K562 (cell line): ENCODE results near the gene UBR1. TPM values are rescaled to one million over a fixed set of nuclear protein-coding genes. Genes with fewer than 3 reads are reported as not detected.
A peak's percentile ranks its signal among the peaks of the same experiment; 100 is the strongest.

Experiments used
- ATAC-seq: fragments of 200-7000 bp; cut with Tn5 transposase; 3 replicates; pipeline ENCODE4 v1.9.1; 2020; ENCODE audit warnings: moderate library complexity
- BruUV-seq: library from RNA; stranded (reverse); fragments of 400-500 nt; replicated peaks from 2 replicates; lab custom pipeline; 2021; lab: Mats Ljungman, UMichigan
- CTCF ChIA-PET: fragments of 300-600 bp; formaldehyde crosslinking; extraction: SDS; loops from one replicate; lab custom pipeline; 2021; ENCODE audit warnings: low intra/inter-chr PET ratio; lab: Yijun Ruan, JAX
- POLR2A ChIA-PET: fragments of 300-600, 350-650 bp; sonication (Branson Sonifier 250); formaldehyde crosslinking; extraction: SDS; loops from one replicate; lab custom pipeline; 2021; ENCODE audit warnings: antibody characterized with exemption, inconsistent platforms; lab: Yijun Ruan, JAX
- DNase-seq, 4 experiments: peaks; one replicate each; pipeline versions ENCODE4 v3.0.0 to v3.0.0-alpha.2; 2011 to 2018; ENCODE audit warnings: low spot score in 3 of 4, mixed read lengths in 3 of 4; ENCODE audit errors: extremely low read depth in 1 of 4
- FAIRE-seq: peaks from 2 replicates; lab custom pipeline; 2011; peaks lifted over from hg19 to GRCh38; lab: Jason Lieb, UNC
- H2AFZ ChIP-seq: 2 replicates; pipeline ENCODE4 v1.6.0; 2011; ENCODE audit warnings: low read depth, low read length, control low read depth, inconsistent platforms
- H3K27ac ChIP-seq: fragments of 200-600 bp; 3 replicates; pipeline ENCODE4 v1.8.0; 2011; ENCODE audit warnings: low read depth, mild to moderate bottlenecking, control low read depth, inconsistent platforms, low read length, moderate library complexity, mixed read lengths; ENCODE audit errors: extremely low read depth
- H3K27me3 ChIP-seq, 2 experiments: fragments of 300-600 bp in 1 of 2; 2 replicates in 1 of 2; 3 replicates in 1 of 2; pipeline versions ENCODE4 v1.6.0 to v1.8.0; 2011; ENCODE audit warnings: inconsistent platforms in 2 of 2, low read length in 2 of 2, mild to moderate bottlenecking in 1 of 2, mixed read lengths in 1 of 2, moderate library complexity in 1 of 2; ENCODE audit not compliant: control insufficient read depth in 2 of 2, insufficient read depth in 2 of 2
- H3K36me3 ChIP-seq: fragments of 300-600 bp; 3 replicates; pipeline ENCODE4 v1.8.0; 2011; ENCODE audit warnings: mild to moderate bottlenecking, low read length, inconsistent platforms; ENCODE audit not compliant: control insufficient read depth, insufficient read depth
- H3K4me1 ChIP-seq, 2 experiments: fragments of 200-600 bp in 1 of 2; replicated peaks in 1 of 2; 2 replicates in 1 of 2; 3 replicates in 1 of 2; pipeline versions ENCODE4 v1.5.1 to v1.8.0; 2011; ENCODE audit warnings: inconsistent platforms in 2 of 2, low read length in 2 of 2, mild to moderate bottlenecking in 1 of 2, mixed read lengths in 1 of 2, moderate library complexity in 1 of 2; ENCODE audit not compliant: control insufficient read depth in 2 of 2, insufficient read depth in 2 of 2
- H3K4me2 ChIP-seq: 2 replicates; pipeline ENCODE4 v1.6.1; 2011; ENCODE audit warnings: low read length, control low read depth, inconsistent platforms, mixed read lengths; ENCODE audit not compliant: insufficient read depth
- H3K4me3 ChIP-seq: fragments of 200-600 bp; sonication (generic), shearing (Covaris generic); 2 replicates; pipeline ENCODE4 v1.5.1; 2016; ENCODE audit warnings: control low read depth, inconsistent platforms
- H3K79me2 ChIP-seq: fragments of 200-600 bp; 3 replicates; pipeline ENCODE4 v1.8.0; 2011; ENCODE audit warnings: low read length, inconsistent platforms; ENCODE audit not compliant: control insufficient read depth, insufficient read depth
- H3K9ac ChIP-seq, 2 experiments: 2 replicates each; pipeline versions ENCODE4 v1.6.0 to v1.6.1; 2011; ENCODE audit warnings: low read depth in 2 of 2, low read length in 2 of 2, control low read depth in 1 of 2, inconsistent platforms in 1 of 2, mild to moderate bottlenecking in 1 of 2, mixed read lengths in 1 of 2; ENCODE audit not compliant: insufficient read depth in 1 of 2
- H3K9me1 ChIP-seq: one replicate; pipeline ENCODE4 v1.6.0; 2011; ENCODE audit warnings: inconsistent platforms, mild to moderate bottlenecking, low read length, moderate library complexity; ENCODE audit not compliant: control insufficient read depth, insufficient read depth
- H3K9me3 ChIP-seq: replicated peaks from 2 replicates; pipeline ENCODE4 v1.5.1; 2011; ENCODE audit warnings: low read depth, low read length, inconsistent platforms; ENCODE audit not compliant: control insufficient read depth, insufficient read depth
- H4K20me1 ChIP-seq: replicated peaks from 2 replicates; pipeline ENCODE4 v1.6.1; 2011; ENCODE audit warnings: low read length, inconsistent platforms, mixed read lengths; ENCODE audit not compliant: control insufficient read depth, insufficient read depth
- C11orf30 ChIP-seq: fragments of 450-650 bp; IDR thresholded peaks from 2 replicates; pipeline ENCODE4 v1.6.1; 2016; ENCODE audit warnings: low read depth, mild to moderate bottlenecking
- CLOCK ChIP-seq: fragments of 250-450 bp; sonication (Bioruptor Pico); IDR thresholded peaks from 2 replicates; pipeline ENCODE4 v1.4.0; 2020; ENCODE audit warnings: mild to moderate bottlenecking, moderate library complexity, borderline replicate concordance
- E2F6 ChIP-seq, 2 experiments: IDR thresholded peaks; 2 replicates each; pipeline ENCODE4 v1.6.1; 2011; ENCODE audit warnings: borderline replicate concordance in 1 of 2, control low read depth in 1 of 2, low read depth in 1 of 2, low read length in 1 of 2, mild to moderate bottlenecking in 1 of 2, mixed read lengths in 1 of 2, moderate library complexity in 1 of 2; ENCODE audit not compliant: insufficient read depth in 1 of 2, insufficient read length in 1 of 2, poor library complexity in 1 of 2, severe bottlenecking in 1 of 2; ENCODE audit errors: extremely low read depth in 1 of 2
- HOMEZ ChIP-seq: fragments of 250-450 bp; sonication (Bioruptor Pico); IDR thresholded peaks from 2 replicates; pipeline ENCODE4 v1.4.0; 2020; ENCODE audit warnings: mild to moderate bottlenecking, moderate library complexity
- MAFF ChIP-seq: IDR thresholded peaks from 2 replicates; pipeline ENCODE4 v1.6.1; 2012; ENCODE audit warnings: low read length, improper control_type of control experiment
- MAFG ChIP-seq: fragments of 450-650 bp; conservative IDR thresholded peaks from 2 replicates; pipeline ENCODE4 v1.6.1; 2016; ENCODE audit warnings: missing genetic modification characterization, missing compliant biosample characterization
- MAFK ChIP-seq: IDR thresholded peaks from 2 replicates; pipeline ENCODE4 v1.6.1; 2011; ENCODE audit warnings: low read length, improper control_type of control experiment
- MAX ChIP-seq: sonication (generic); formaldehyde crosslinking; IDR thresholded peaks from 2 replicates; pipeline ENCODE4 v1.9.0; 2022; ENCODE audit warnings: mild to moderate bottlenecking, missing genetic modification reagents
- MTF1 ChIP-seq: fragments of 250-450 bp; sonication (Bioruptor Pico); IDR thresholded peaks from 2 replicates; pipeline ENCODE4 v1.9.0; 2021; ENCODE audit warnings: moderate library complexity, mild to moderate bottlenecking, inconsistent platforms, borderline replicate concordance
- NCOA4 ChIP-seq: fragments of 450-650 bp; IDR thresholded peaks from 2 replicates; pipeline ENCODE4 v1.6.1; 2018; ENCODE audit warnings: mild to moderate bottlenecking; ENCODE audit not compliant: partially characterized antibody
- POLR2A ChIP-seq: fragments of 450-650 bp; conservative IDR thresholded peaks from 2 replicates; pipeline ENCODE4 v1.6.1; 2016
- POLR3A ChIP-seq: IDR thresholded peaks from 2 replicates; pipeline ENCODE4 v1.6.1; 2011; ENCODE audit warnings: borderline replicate concordance, mild to moderate bottlenecking, moderate library complexity; ENCODE audit not compliant: insufficient read length, insufficient read depth; ENCODE audit errors: extremely low read depth
- SAFB ChIP-seq: fragments of 200-400 bp; formaldehyde crosslinking; IDR thresholded peaks from 2 replicates; pipeline ENCODE4 v1.6.1; 2017; ENCODE audit warnings: low read depth, low read length, borderline replicate concordance
- SMAD1 ChIP-seq: fragments of 150-350 bp; IDR thresholded peaks from 2 replicates; pipeline ENCODE4 v1.6.1; 2014; ENCODE audit warnings: low read length, low read depth; ENCODE audit not compliant: partially characterized antibody
- SRF ChIP-seq, 2 experiments: fragments of 250-450, 450-650 bp in 1 of 2; sonication (Bioruptor Pico) in 1 of 2; sonication (generic) in 1 of 2; formaldehyde crosslinking; IDR thresholded peaks; 2 replicates each; pipeline versions ENCODE4 v1.5.0 to v1.5.1; 2020 to 2022; ENCODE audit warnings: mild to moderate bottlenecking in 1 of 2, missing genetic modification reagents in 1 of 2
- SRSF9 ChIP-seq: fragments of 200-400 bp; formaldehyde crosslinking; IDR thresholded peaks from 2 replicates; pipeline ENCODE4 v1.6.1; 2017; ENCODE audit warnings: low read depth, low read length, borderline replicate concordance
- TAF7 ChIP-seq: fragments of 450-650 bp; IDR thresholded peaks from 2 replicates; pipeline ENCODE4 v1.6.1; 2016; ENCODE audit warnings: missing genetic modification characterization, missing compliant biosample characterization
- ZNF316 ChIP-seq: fragments of 450-650 bp; IDR thresholded peaks from 2 replicates; pipeline ENCODE4 v1.6.1; 2016
- ZNF408 ChIP-seq: fragments of 250-450 bp; sonication (Bioruptor Pico); IDR thresholded peaks from 2 replicates; pipeline ENCODE4 v1.4.0; 2020; ENCODE audit warnings: low read depth, mild to moderate bottlenecking, moderate library complexity
- WGBS: fragments of 100-300 bp; shearing (Covaris generic); methylation state at CpG from one replicate; pipeline ENCODE4 v1.1.6; 2016; ENCODE audit warnings: low coverage, mixed read lengths; ENCODE audit not compliant: insufficient coverage; ENCODE audit errors: missing lambda C conversion rate; 5-methylcytosine and 5-hydroxymethylcytosine counted together
- in situ Hi-C: fragments of 300-500 bp; cut with MboI; formaldehyde crosslinking; loops from 4 replicates; pipeline ENCODE4 v1.15.0; 2018; ENCODE audit warnings: inconsistent platforms, mixed read lengths
- intact Hi-C: fragments of 100-400 bp; cut with micrococcal nuclease; formaldehyde crosslinking; loops from 2 replicates; pipeline ENCODE4 v1.14.2; 2022
- polyA plus RNA-seq, 8 experiments: library from polyadenylated mRNA; depleted of rRNA in 4 of 8; stranded (reverse) in 5 of 8; unstranded in 3 of 8; fragments of >200 nt; fragmentation: Nextera tagmentation in 2 of 8; fragmentation: Illumina TruSeq in 1 of 8; extraction: Ambion mirVana in 2 of 8; extraction: Trizol in 1 of 8; gene quantifications; 2 replicates each; pipeline versions ENCODE4 v1.2.1 to v1.2.3, GENCODE V29; 2011 to 2014; ENCODE audit warnings: inconsistent platforms in 1 of 8, missing spikeins in 1 of 8
- total RNA-seq, 7 experiments: library from RNA; depleted of rRNA in 6 of 7; stranded (reverse); fragments of >200 nt in 6 of 7; fragmentation: Illumina TruSeq in 2 of 7; extraction: Trizol in 2 of 7; gene quantifications; 2 replicates each; pipeline versions ENCODE4 v1.2.1 to v1.2.3, GENCODE V29; 2011 to 2021; ENCODE audit warnings: low replicate concordance in 1 of 7

UBR1 gene
- total and polyA plus RNA-seq, 9 of the 15 experiments (the other 6 are each of a cell fraction or from before 2014, with no cell fraction given): 5.8 to 30.7 (median 15.3) TPM

GRCh38 chr15:43146184-43146583, 40.3 kb upstream of the UBR1 start:
- no peak for FAIRE-seq
- WGBS: 76% methylated on average over 5 of the region's 5 CpGs
- TF ChIP-seq CLOCK (CRISPR knock-in tag): no peak
- no peak for TF ChIP-seq HOMEZ
- TF ChIP-seq TAF7 (tag): no peak
- TF ChIP-seq SAFB: no peak
- no peak for TF ChIP-seq MTF1 (CRISPR knock-in tag)
- TF ChIP-seq E2F6 (IDR thresholded peaks at IDR 0.05; ENCODE audit: borderline replicate concordance in 1 of 2, extremely low read depth in 1 of 2, insufficient read depth in 1 of 2, insufficient read length in 1 of 2, low read depth in 1 of 2, low read length in 1 of 2, poor library complexity in 1 of 2, severe bottlenecking in 1 of 2): no peak
- TF ChIP-seq SRF (CRISPR knock-in tag; IDR thresholded peaks at IDR 0.05): no peak
- TF ChIP-seq POLR2A: no peak
- no peak for TF ChIP-seq ZNF408 (CRISPR knock-in tag)
- TF ChIP-seq MAFG (tag): peak; percentile 73
- TF ChIP-seq SRSF9: no peak
- TF ChIP-seq NCOA4: no peak
- TF ChIP-seq SMAD1: no peak
- peak; percentile 85 for TF ChIP-seq MAFF
- peak; percentile 77 for TF ChIP-seq MAFK
- TF ChIP-seq ZNF316: peak; percentile 93
- peak; percentile 80 for TF ChIP-seq C11orf30
- no peak for TF ChIP-seq POLR3A
- TF ChIP-seq MAX (CRISPR knock-in tag): no peak

More at GRCh38 chr15:43146184-43146583, 40.3 kb upstream of the UBR1 start:
- Histone ChIP-seq H3K9ac (no peak overlapping the region), H3K4me2 (no peak overlapping the region), H3K27me3 (no peaks in the 10 kb centered on the region), H3K9me1 (no peaks in the 10 kb centered on the region), H2AFZ (no peak overlapping the region), H4K20me1 (no peaks in the 10 kb centered on the region), H3K36me3 (peaks cover 28% of the 10 kb centered on the region), H3K4me3 (no peak overlapping the region), H3K4me1 (no peaks in the 10 kb centered on the region; a peak in 1 of 5 replicates), H3K27ac (no peak overlapping the region), H3K79me2 (no peaks in the 10 kb centered on the region), H3K9me3 (no peaks in the 10 kb centered on the region)
- DNase-seq: no peak
- in situ Hi-C loops: no loop called here
- ATAC-seq: no peak
- no TSS peak for BruUV-seq
- intact Hi-C loops: no loop called here
- ChIA-PET POLR2A (no interaction called here), CTCF (no interaction called here)
